HG03575 (cell line): ENCODE data around the gene ACVR1.
"Not testable (repeated sequence)": the region's sequence is repeated elsewhere in the genome, so short reads cannot be mapped to it uniquely, and the experiment has no call there.

Experiments used
- ATAC-seq: cut with Tn5 transposase; IDR thresholded peaks from one replicate; pipeline ENCODE4 v1.9.1; 2021; ENCODE audit not compliant: unreplicated experiment, insufficient number of reproducible peaks, low FRiP score; ENCODE audit errors: extremely low read depth

The ACVR1 gene

DNA sequence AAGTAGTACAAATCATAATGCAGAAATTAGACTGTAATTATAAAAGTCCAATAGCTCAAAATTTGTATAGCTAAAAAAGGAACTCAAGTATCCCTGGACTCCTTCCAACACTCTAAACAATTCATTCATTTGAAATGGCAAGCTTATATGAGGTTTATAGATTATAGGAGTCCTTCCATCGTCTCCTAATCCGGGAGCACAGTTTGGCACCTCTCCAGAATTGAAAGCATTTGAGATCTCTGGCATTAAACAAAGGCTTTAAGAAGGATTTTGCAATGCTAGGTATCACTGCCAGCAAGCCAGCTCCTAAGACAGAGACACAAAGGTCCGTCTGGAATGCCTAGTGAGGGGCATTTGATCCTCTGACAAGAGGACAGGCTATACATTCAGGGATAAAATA, 90.9 kb downstream of the ACVR1 start:
- no peak for ATAC-seq

DNA sequence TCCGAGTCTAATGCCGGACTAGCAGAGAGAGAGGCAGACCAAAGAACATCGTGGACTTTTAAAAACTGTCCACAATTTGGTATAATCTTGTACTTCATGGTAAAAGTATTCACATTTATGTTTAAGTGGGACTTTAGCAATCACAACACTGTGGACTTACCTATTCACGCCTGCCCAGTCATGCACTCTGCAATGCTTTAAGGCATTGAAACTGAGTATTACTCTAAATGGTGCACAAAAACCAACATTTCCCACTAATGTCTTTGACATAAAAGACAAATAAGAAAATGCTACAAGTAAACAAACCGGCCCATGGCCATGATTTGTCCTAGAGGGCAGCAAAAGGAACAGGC, 91.3 kb downstream of the ACVR1 start:
- no peak for ATAC-seq

DNA sequence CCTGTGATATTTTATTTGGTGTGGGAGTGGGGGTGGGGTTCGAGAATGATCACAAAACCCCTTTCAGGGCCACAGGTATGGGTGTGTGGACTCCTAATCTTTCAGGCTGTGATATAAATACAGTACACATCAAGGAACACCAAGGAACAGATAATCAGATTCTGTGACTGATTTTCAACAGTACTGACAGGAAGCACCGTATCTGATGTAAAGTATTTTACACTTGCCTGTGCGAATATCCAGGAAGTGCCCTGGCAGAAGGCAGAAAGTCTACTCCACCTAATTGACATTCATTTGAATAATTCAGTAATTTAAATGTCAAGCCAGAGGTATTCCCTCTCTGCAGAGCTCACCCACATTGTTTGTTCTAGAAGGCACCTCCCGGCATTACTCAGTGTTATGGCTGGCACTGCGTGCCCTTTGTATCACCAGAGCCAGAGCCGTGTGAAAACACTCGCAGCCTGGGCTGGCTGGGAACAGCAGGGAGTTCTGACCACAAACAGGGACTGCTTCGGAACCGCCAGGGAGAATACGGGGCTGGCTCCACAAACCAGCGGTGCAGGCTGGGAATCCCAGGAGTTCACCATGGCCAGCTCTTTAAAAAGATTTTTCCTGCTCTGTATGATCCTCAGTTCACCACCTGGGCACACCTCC, 91.8 kb downstream of the ACVR1 start:
- no peak for ATAC-seq

DNA sequence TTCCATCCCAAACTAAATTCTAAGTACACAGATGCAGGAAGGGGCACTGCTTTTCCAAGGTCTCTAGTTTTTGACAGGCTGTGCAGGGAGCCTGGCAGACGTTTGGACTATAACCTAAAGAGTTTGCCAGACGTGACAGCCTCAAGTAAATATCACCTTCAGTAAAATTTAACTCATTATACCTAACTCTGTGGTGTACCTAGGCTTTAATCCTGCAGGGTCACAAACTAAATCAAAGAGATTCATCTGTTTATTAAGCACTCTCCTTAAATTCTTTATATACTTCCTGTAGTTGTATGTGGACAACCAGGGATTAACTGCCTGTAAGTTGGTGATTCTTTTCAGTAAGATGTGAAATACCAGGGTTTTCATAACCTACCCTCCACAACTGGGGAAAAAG, 92.9 kb downstream of the ACVR1 start:
- no peak for ATAC-seq

DNA sequence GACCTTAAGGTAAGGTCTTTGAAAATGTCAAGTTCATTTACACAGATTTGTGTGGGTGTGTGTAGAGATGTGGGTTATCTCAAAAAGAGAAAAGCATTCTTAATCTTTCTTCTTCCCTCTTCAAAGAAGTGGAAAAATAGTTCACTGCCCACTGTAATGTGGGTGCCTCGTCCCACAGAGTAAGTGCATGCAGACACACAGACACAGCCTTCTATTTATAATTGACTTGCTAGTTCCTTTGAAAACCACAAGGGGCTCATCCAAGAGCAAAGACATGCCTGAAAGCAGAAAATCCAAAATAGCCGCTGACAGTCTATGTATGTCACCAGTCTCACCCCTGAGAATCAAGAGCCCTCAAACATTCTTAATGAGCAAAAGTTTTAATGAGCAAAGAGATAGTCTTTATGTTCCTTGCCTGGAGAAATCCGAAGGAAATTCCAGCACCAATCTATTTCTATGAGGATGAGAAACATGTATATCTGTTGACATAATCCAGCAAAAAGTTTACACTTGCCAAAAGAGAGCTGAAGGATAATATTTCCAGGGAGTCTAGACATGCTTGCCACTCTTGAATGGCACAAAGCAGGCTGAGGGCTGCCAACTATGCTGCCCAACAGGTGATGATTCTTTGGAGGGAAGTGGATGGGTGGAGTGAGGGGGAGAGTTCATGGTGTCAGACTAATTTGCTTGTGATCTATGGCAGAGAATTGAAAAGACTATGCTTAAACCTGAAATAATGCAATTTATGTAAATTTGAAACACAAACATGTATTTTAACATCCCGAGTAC, 93.9 kb downstream of the ACVR1 start:
- ATAC-seq = no peak

DNA sequence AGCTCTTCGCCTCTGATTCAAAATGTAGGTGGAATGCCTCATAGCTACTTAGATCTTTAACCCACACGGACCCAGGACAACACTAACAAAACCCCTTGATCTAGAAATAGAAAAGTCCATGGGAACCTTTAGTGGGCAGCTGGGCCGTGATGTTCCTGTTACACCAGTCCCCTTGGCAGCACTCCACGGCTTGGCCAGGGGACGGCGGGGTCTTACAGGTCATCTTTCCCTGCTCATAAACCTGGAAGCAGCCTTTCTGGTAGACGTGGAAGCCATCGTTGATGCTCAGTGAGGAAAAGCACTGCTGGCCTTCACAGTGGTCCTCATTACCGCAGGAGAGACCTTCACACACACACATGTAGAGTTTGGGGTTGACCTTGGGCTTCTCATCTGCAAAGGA, 95.9 kb downstream of the ACVR1 start:
- no peak for ATAC-seq

DNA sequence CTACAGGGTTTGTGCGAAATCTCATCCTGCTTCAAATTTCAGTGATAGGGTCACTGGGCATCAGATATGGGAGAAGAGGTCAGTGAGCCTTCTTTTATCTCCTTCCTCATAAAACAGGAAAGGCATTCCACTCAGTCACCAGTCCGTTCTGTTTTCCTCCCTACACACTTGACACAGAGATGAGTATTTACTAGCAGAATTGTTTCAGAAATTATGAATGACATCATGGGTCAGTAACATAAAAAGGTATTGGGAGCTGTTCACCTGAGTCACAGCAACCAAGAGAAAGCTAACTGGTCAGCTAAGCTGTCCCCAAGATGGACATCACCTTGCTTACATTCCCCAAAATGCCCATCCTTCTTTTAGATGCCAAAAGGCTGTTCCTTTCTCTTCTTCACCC, 96.3 kb downstream of the ACVR1 start:
- no peak for ATAC-seq

DNA sequence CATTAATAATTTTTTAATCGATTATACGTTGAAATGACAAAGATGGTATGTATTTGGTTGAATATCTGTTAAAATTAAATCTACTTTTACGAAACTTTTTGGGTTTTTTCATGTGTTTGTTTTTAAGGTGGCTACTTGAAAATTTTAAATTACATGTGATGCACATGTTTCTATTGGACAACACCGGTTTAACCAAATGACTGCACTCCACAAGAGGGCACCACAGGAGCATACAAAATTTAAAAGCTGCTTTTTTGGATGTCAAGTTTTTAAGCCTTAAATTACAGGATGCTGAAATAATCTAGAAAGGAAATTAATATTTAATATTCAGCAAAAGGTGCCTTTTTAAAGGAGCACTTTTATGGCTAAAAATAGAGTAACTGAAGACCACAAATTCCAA, 98.7 kb downstream of the ACVR1 start:
- no peak for ATAC-seq

DNA sequence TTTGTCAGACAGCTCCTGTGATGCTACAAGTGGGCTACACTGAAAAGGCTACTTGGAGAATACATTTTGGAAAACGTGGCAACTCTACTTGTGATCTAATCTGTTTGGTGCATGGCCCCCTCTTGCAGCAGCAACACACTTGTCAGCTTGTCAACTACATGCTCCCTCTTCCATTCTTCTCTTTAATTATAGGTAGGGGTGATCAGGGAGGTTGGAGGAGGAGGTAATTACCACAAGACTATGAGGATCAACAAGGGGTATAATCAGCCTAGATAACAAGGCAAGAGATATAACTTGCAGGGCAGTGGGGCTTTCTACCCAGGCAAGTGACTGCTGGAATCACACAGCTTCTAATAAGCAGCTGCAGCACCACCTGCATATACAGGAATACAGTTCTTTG, 104.9 kb downstream of the ACVR1 start:
- ATAC-seq = no peak

DNA sequence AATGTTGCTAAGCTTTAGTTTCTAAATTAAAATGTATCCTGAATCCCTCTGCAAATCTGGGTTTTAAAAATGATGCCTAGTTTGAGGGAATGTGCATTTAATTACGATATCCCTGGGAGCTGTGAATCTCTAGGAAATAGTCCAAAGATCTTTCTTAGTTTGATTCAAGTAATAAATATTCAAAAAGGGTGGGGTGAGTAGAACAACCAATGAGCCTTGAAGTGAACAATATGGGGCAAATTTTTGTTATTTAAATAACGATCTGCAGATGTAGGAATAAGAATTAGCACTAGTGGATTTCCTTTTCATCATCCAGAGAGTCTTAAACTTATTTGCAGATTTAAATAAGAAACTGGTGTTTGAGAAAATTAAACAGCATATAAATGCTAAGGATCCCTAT, 106.3 kb downstream of the ACVR1 start:
- no peak for ATAC-seq

DNA sequence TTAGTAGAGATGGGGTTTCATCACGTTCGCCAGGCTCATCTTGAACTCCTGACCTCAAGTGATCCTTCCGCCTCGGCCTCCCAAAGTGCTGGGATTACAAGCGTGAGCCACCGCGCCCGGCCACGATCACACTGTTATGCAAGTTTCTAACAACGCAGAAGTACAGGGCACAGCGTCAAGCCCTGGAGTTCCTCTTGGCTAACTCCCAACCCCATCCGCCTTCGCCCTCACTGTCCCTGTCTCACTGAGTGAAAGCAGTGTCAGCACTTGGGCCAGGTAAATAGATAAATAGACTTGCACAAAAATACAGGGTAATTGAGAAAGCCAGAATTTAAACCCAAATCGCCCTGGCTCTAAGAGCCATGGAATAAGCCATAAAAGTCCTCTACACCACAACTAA, 111.7 kb downstream of the ACVR1 start:
- ATAC-seq = no peak

DNA sequence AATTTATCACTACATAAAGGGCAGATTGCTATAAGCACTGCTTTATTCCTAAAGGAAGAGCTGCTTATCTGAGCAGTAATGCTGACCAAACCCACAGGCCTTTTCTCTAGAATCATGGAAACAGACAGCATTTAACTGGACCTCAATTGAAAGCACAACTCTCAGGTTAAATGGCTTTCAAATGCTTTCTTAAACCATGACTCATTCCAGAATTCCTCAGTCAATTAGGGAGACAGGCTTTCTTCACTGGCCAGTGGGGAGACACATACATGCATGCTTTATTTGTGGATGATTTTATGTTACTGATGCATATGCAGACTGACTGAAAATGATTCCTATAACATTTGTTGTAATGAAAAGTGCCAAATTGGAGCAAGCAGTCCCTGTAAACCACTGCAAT, 114.6 kb downstream of the ACVR1 start:
- no peak for ATAC-seq

DNA sequence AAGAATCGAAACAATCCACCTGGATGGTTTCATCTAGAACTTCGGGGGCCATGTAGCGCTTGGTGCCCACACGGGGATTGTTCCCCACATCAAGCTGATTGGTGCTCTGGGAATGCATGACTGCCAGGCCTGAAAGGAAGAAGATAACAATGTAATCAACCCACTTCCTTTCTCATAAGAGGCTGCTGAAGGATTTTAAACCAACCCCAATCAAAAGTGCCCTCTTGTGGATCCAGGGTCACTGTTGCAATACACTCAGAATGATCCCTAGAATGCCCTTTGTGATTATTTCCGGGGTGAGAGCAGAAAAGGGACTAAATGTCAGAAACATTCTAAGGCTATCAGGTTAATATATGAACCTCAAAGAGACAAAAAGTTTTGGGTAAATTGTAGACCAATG, 115.2 kb downstream of the ACVR1 start:
- ATAC-seq = no peak

DNA sequence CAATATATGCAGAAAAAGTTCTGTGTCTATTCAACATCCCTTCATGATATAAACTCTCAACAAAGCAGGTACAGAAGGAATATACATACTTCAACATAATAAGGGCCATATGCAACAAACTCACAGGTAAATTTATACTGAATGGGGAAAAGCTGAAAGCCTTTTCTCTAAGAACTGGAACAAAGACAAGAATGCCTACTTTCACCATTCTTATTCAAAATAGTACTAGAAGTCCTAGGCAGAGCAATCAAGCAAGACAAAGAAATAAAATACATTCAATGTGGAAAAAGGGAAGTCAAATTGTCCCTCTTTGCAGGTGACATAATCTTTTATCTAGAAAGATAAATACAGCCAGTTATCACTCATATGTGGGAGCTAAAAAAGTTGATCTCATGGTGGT, 116.3 kb downstream of the ACVR1 start:
- ATAC-seq = no peak

DNA sequence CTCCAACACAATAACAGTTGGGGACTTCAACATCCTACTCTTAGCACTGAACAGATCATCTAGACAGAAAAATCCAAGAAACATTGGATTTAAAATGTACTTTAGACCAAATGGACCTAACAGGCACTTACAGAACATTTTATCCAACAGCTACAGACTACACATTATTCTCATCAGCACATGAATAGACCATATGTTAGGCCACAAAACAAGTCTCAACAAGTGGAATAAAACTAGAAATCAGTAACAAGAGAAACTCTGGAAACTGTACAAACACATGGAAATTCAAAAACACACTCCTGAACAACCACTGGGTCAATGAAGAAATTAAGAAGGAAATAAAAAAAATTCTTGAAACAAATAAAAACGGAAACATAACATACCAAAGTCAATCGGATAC, 117.5 kb downstream of the ACVR1 start:
- no peak for ATAC-seq

DNA sequence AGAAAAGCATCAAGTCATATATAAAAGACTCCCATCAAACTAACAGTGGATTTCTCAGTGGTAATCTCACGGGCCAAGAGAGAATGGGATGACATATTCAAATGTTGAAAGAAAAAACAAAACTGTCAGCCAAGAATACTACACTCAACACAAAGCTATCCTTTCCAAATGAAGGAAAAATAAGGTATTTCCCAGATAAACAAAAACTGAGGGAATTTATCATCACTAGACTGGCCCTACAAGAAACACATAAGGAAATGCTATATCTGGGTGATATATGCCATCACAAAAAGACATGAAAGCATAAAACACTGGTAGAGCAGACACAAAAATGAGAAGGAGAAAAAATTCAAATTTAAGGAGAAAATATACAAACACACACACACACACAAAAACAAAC, 118.6 kb downstream of the ACVR1 start:
- ATAC-seq = no peak

DNA sequence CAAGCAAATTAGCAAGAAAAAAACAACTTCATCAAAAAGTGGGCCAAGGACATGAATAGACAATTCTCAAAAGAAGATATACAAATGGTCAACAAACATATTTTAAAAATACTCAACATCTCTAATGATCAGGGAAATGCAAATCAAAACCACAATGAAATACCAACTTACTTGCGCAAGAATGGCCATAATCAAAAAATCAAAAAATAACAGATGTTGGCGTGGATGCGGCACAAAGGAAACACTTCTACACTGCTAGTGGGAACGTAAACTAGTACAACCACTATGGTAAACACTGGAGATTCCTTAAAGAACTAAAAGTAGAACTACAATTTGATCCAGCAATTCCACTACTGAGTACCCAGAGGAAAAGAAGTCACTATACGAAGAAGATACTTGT, 119.7 kb downstream of the ACVR1 start:
- not testable (repeated sequence) for ATAC-seq

DNA sequence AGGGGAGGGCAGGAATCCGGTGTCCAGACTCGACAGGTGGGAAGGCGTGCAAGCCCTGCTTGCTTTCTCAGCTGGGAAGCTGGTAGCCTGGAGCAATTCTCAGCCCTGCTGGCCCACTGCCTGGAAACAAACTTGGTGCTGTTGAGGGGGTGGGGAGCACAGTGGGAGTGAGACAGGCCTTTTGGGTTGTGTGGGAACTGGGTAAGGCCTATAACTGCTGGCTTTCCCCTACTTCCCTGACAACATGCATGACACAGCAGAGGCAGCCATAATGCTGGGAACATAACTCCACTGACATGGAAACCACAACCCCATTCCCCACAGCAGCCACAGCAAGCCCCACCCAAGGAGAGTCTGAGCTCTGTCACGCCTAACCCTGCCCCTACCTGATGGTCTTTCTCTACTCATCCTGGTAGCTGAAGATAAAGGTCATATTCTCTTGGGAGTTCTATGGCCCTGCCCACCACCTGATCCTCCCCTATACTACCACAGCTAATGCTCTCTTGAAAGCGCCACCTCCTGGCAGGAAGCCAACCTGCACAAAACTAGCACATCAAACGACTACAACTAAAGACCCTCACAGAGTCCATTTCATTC, 124.6 kb downstream of the ACVR1 start:
- no peak for ATAC-seq

DNA sequence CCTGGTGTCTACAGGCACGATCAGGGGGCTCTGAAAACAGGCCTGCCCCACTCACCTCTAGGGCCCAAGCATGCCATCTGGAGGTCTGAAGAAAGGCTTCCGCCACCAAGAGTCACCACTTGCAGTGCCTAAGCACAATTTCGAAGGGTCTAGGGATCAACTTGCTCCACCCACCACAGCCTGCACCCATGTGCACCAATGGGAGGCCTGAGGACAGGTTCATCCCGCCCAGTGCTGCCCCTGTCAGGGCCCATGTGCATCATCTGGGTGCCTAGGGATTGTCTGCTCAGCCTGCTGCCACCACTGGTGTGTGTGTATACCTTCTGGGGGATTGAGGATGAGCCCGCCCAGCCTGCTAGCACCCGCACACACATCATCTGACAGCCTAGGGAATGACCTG, 126.4 kb downstream of the ACVR1 start:
- ATAC-seq = no peak

DNA sequence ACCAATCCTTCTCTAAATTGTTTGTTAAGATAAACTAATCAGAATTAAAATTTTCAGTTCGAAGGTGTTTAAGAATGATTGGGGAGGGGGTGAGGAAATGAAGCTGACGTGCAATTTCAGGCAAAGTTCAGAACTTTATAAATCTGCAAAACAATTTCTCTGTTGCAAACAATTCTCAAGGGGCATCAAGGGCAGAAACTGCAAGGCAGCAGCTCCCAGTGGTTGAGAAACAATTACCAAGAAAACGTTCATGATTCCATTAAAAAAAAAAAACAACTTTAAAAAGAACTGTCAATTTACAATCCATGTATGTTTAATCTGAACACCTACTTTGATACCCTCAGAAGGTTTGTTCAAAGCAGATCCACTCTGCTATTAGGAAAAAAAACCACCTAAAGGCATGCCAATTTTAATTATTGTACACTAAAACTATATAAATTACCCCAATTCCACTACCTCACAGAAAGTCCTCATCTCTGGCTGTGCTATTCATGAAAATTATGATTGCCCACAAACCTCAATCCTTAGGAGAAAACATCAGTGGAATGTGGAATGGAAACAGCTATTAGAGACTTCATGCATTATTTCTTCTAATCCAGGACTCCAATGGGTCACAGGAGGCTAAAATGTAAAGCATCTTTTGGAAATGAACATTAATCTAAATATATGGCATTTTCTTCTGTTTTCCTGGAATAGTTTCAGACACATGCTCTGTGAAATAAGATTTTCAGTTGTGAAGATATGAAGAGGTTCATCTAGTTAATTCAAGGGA, 127.6 kb downstream of the ACVR1 start:
- no peak for ATAC-seq
